ENCODE results near the gene LSMEM2. TPM values are rescaled to one million over a fixed set of nuclear protein-coding genes. Genes with fewer than 3 reads are reported as not detected.

Gene LSMEM2
- total RNA-seq, 2 donors from 2014 or later: not detected

DNA sequence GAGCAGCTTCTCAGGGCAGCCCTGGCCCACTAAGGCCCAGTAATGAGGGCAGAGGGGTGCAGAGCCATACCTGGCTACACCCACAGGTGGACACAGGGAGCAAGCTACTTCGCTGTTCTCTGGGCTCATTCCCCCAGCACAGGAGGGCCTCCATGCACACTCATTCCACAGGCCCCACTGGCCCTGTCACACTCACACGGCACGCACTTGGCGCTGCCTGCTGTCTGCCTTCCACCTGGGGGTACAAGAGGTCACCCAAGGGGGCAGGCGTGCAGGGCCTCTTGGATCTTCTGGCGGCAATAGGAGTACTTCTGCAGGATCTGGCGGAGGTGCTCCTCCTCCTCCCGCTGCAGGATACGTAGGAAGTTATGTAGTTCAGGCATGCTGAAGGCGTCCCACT is 51.4 kb downstream of the LSMEM2 start:
- ATAC-seq: no peak
- no peak for DNase-seq (ENCODE audit: low spot score in 2 of 2)
- Mint-ChIP-seq H3K27ac (peak overlapping the region; percentile 63 to 68), H3K9me3 (no peaks in the 10 kb centered on the region), H3K36me3 (peaks cover 15 to 18% of the 10 kb centered on the region in 2 donors)

DNA sequence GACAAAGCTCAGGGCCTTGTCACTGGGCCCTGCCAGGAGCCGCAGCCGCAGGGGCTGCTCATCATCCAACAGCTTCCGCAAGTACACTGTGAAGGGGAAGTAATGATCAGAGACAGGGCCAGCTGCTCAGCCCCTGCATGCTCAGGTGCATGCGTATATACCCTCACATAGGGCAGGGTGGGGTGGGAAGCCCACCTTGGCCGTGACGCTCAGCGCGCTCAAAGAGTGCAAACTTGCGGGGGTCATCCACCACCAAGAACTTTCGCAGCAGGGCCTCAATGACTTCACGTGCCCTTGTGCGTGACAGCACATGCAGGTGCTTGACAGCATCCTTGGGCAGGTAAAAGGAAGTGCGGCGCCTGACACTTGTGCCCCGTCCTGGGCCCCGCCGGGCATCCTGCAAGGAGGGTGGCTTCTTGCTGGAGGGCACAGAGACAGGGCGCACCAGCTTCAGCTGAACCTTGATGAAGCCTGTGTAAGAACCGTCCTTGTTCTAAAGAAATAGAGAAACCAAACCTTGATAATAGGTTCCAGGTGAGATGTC is 52.5 kb downstream of the LSMEM2 start:
- Mint-ChIP-seq H3K9me3 (no peaks in the 10 kb centered on the region), H3K27ac (no peak overlapping the region), H3K36me3 (peaks cover 23 to 26% of the 10 kb centered on the region in 2 donors)
- ATAC-seq (no peak), DNase-seq (ENCODE audit: low spot score in 2 of 2) (no peak)

DNA sequence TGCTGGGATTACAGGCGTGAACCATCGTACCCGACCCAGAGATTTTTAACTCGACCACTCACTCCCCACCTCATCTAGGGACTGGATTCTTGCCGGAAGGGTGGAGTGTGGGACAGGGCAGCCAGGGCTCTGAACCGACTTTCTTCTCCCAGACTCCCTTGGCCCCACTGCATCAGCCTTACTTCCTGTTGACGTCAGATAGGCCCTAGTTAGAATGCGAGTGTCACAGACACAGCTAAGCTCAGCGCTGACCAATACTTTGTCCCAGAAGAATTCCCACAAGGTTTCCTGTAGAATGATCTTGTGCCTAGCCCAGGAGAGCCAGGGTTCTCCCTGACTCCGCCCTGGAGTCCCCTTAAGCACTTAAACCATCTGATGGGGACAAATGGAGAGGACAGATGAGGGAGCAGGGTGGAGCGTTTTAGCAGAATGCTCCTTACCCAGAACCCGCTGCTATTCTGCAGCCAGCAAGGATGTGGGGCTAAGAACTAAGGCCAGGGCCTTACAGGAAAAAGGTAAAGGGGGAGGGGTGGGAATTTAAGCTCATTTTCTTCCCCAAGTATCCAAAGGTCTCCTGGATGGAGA is 54.9 kb downstream of the LSMEM2 start:
- peak overlapping the region; percentile 81 to 93 for H3K27ac Mint-ChIP-seq
- no peak for ATAC-seq
- no peaks in the 10 kb centered on the region for H3K9me3 Mint-ChIP-seq
- peaks cover 43% of the 10 kb centered on the region in 2 donors for H3K36me3 Mint-ChIP-seq
- no peak for DNase-seq (ENCODE audit: low spot score in 2 of 2)

DNA sequence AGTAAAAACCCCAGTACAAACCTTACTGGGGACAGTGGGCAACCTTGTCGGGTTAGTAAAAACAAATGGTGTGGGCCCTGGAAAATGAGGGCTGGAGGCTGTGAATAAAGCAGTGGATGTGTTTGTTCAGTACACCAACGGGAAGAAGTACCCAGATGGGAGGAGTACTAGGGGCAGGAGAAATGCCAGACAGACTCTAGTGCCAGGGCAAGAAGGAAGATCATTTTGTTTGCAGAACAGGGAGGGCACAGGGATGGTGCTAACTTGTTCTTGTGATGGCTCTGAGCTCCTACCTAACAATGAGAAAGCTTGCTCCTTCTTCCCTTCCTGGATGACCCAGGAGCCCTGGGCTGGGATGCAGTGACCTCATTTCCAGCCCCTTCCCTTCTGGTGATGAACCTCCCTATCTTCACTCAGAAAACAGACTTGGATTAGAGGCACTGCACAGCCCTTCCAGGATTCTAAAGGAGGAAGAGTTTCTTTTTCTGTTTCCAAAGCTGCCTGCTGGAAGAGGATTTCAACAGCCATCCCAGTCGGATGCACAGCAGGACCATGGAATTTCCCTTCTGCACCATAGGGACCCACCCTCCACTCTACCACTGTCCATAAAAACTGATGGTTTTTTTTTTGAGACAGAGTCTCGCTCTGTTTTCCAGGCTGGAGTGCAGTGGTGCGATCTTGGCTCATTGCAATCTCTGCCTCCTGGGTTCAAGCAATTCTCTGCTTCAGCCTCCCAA is 55.6 kb downstream of the LSMEM2 start:
- ATAC-seq: no peak
- H3K27ac Mint-ChIP-seq: peak overlapping the region; percentile 88 to 93
- peaks cover 49 to 50% of the 10 kb centered on the region in 2 donors for H3K36me3 Mint-ChIP-seq
- no peaks in the 10 kb centered on the region for H3K9me3 Mint-ChIP-seq
- DNase-seq (ENCODE audit: low spot score in 2 of 2): no peak

DNA sequence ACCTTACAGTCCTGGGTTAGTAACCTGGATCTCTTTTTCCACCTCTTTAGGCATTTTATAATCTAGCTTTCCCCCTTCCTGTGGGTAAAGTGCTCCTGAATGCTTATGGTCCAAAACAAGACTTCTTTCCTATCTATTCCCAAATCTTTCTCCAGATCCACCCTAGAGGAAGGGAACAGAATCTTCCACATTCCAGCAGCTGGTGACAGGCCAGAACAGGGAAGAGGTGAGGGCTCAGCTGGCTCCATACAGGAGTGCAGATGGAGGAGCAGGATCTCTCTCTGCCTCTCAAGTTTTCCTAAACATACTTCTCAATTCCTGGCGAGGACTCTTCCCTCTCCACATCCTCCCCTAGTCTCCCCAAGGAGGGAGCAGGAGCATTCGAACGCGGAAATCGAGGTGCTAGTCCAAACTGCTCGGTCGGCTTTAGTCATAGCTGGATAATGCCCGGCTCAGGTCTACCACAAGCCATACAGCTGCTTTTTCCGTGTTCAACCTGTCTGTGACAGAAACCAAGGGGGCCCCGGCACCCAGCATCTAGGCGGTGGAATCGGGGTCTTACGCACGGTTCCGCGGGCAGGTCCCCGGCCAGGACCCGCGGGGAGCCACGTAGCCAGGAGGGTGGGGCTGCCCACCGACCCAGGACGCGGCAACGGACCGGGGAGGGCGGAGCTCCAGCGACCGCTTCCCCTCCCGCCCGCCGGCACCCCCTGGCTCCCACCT is 57.7 kb downstream of the LSMEM2 start:
- Mint-ChIP-seq H3K9me3 (no peaks in the 10 kb centered on the region), H3K27ac (peak overlapping the region; percentile 88 to 99), H3K36me3 (peaks cover 44 to 51% of the 10 kb centered on the region in 2 donors)
- no peak for DNase-seq (ENCODE audit: low spot score in 2 of 2)
- peak; percentile 39 to 42 for ATAC-seq

DNA sequence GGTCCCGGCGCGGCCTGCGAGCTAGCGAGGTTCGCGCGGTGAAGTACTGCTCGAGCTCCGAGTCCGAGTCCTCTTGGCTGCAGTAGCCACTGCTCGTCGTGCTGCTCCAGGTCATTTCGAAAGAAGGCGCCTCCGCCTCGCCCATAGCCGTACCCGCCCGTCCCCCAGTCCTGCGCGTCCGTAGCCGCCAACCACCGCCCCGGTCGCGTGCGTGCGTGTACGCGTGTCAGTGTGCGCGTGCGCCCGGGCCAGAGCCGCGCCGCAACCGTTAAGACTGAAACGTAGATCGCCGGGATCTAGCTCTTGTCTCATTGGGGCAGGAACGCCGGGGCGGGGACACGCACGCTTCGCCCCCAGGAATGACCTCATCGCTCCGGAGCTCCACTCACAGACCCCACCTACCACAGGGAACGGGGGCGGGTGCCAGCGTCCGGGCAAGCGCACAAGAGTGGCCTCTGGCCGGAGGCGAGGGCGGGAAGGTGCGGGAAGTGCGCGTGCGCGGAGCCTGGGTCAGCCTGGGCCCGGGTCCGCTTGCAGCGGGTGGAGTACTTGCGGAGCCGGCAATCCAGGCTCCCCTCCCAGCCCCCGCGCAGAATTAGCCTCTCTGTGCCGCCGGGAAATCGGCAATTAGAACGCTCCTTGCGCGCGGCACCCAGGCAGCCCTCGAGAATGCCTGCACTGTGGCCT is 58.4 kb downstream of the LSMEM2 start:
- H3K36me3 Mint-ChIP-seq: peaks cover 40 to 51% of the 10 kb centered on the region in 2 donors
- H3K27ac Mint-ChIP-seq: peak overlapping the region; percentile 88 to 96
- ATAC-seq (peak; percentile 81 to 87), DNase-seq (ENCODE audit: low spot score in 2 of 2) (peak; percentile 95 to 99)
- H3K9me3 Mint-ChIP-seq: no peaks in the 10 kb centered on the region

Other genes starting within 250 kb of the LSMEM2 start
- 100 to 1,000 TPM; 159 to 182 TPM for gene RBM5, start 190.2 kb upstream of the LSMEM2 start, total RNA-seq
- under 1 TPM; 0.32 to 0.54 TPM for gene SEMA3F, start 123.8 kb upstream of the LSMEM2 start, total RNA-seq
- gene GNAT1, start 87.5 kb upstream of the LSMEM2 start, total RNA-seq: not detected
- not detected for gene SLC38A3, start 73.8 kb upstream of the LSMEM2 start, total RNA-seq
- 100 to 1,000 TPM; 313 to 349 TPM for gene GNAI2, start 42.9 kb upstream of the LSMEM2 start, total RNA-seq
- 1 to 10 TPM in 1 of 2 donors, under 1 TPM in 1; 0.77 to 4.1 TPM for gene SEMA3B, start 9.9 kb upstream of the LSMEM2 start, total RNA-seq
- gene IFRD2, start 13.3 kb downstream of the LSMEM2 start, total RNA-seq: 100 to 1,000 TPM in 1 of 2 donors, 10 to 100 TPM in 1; 63.8 to 100 TPM
- 1 to 10 TPM; 4.3 to 6.6 TPM for gene HYAL3, start 20.3 kb downstream of the LSMEM2 start, total RNA-seq
- 10 to 100 TPM; 19.4 to 26.0 TPM for gene NAA80, start 20.3 kb downstream of the LSMEM2 start, total RNA-seq
- under 1 TPM in 1 of 2 donors, not detected in 1; 0.39 TPM for gene HYAL1, start 24.5 kb downstream of the LSMEM2 start, total RNA-seq
- gene HYAL2, start 43.7 kb downstream of the LSMEM2 start, total RNA-seq: 1 to 10 TPM; 4.2 to 6.1 TPM
- 10 to 100 TPM; 10.7 to 20.1 TPM for gene TUSC2, start 49.1 kb downstream of the LSMEM2 start, total RNA-seq
- 10 to 100 TPM; 68.3 to 83.1 TPM for gene RASSF1, start 61.7 kb downstream of the LSMEM2 start, total RNA-seq
- gene ZMYND10, start 66.6 kb downstream of the LSMEM2 start, total RNA-seq: 1 to 10 TPM; 1.9 to 4.1 TPM
- 10 to 100 TPM; 42.3 to 50.7 TPM for gene NPRL2, start 71.7 kb downstream of the LSMEM2 start, total RNA-seq
- gene CYB561D2, start 71.8 kb downstream of the LSMEM2 start, total RNA-seq: 10 to 100 TPM; 18.1 to 34.3 TPM
- gene TMEM115, start 80.4 kb downstream of the LSMEM2 start, total RNA-seq: 10 to 100 TPM; 10.9 to 15.1 TPM
- gene CACNA2D2, start 224.5 kb downstream of the LSMEM2 start, total RNA-seq: 1 to 10 TPM; 2.4 to 3.0 TPM